ENCODE data around the gene UTS2R. TPM values are rescaled to one million over a fixed set of nuclear protein-coding genes. Genes with fewer than 3 reads are reported as not detected.

UTS2R gene
- total RNA-seq, 1 donor from 2014 or later, result 6.5 TPM

DNA sequence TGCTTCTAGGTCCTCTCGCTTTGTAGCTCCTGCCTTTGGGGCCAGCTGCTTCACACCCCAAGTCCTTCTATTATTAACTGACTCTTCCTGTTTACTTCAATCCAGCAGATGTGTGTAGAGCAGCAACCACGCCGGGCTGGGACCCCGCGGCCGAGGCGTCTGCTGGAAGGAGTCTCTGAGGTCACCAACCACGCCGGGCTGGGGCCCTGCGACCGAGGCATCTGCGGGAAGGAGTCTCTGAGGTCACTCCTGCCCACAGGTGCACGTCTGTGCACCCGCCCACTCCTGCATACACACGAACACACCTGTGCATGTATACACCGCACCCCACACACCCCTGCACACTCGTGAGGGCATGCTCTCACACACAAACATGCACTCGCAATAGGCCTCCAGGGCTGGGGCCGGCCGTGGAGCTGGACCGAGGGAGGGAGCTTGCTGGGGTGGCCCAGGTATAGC, 20.3 kb upstream of the UTS2R start:
- Mint-ChIP-seq H3K9me3 (no peaks in the 10 kb centered on the region), H3K27me3 (ENCODE audit: low read depth) (no peaks in the 10 kb centered on the region), H3K4me1 (peaks cover 33% of the 10 kb centered on the region), H3K36me3 (no peaks in the 10 kb centered on the region), H3K4me3 (no peak overlapping the region), H3K27ac (peak overlapping the region; percentile 57)
- TF ChIP-seq, protein P1, sequence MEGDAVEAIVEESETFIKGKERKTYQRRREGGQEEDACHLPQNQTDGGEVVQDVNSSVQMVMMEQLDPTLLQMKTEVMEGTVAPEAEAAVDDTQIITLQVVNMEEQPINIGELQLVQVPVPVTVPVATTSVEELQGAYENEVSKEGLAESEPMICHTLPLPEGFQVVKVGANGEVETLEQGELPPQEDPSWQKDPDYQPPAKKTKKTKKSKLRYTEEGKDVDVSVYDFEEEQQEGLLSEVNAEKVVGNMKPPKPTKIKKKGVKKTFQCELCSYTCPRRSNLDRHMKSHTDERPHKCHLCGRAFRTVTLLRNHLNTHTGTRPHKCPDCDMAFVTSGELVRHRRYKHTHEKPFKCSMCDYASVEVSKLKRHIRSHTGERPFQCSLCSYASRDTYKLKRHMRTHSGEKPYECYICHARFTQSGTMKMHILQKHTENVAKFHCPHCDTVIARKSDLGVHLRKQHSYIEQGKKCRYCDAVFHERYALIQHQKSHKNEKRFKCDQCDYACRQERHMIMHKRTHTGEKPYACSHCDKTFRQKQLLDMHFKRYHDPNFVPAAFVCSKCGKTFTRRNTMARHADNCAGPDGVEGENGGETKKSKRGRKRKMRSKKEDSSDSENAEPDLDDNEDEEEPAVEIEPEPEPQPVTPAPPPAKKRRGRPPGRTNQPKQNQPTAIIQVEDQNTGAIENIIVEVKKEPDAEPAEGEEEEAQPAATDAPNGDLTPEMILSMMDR (IDR thresholded peaks at IDR 0.05; ENCODE audit: unreplicated experiment), result no peak
- DNase-seq (ENCODE audit: low spot score in 2 of 2, unreplicated experiment in 2 of 2), result no peak

DNA sequence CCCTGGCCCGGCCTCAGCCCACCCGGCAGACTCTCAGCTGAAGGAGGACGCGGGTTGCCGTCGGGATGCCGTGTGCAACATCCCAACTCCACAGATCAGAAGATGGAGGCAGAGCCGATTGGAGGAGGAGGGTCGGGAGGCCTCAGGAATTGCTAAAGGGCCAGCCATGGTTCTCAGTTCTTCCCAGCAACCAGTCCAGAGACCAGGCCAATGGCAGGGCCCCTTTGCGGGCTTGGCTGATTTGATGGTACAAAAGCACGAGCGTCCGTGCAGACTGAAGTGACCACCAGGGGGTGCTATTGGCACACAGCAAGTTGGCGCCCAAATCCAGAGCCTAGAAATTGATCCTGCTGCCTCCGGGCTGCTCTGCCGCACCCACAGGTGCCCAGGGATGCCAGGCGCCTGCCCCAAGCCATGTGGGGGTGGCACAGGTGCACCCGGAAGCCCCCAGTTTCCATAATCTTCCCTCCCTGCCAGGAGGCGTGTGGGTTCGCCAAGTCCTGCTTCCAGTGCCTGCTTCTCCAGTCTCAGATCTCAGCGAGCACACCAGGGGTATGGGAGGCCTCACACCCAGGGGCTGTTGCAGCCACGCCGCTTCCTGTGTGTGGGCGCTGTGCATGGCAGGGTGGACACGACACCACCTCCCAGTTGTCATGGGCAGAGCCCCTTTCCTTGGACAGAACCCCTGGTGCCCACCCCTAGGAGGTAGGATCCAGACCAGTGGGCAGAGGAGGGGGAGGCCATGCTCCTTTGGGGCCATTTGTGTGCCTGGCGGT, 19.7 kb upstream of the UTS2R start:
- DNase-seq (ENCODE audit: low spot score in 2 of 2, unreplicated experiment in 2 of 2), result peak; percentile 77 to 90

DNA sequence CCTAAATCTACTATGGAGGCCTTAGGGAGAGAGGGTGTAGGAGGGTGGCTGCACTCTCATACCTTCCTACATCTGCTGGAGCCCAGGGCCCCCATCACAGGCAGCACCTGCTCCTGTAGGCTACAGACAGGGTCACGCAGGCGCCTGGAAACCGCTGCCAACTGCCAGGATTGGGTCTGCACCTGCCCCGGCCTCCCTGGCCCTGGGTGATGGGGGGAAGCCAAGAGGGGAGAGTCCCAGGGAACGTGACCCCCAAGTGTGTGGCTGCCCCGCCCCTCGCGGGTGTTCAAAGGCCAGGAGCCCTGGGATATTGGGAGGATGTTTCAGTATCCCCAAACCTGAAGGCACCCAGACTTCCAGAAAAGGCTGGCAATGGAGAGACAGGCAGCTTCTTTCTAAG, 18.1 kb upstream of the UTS2R start:
- H3K4me3 Mint-ChIP-seq, result no peak overlapping the region
- TF ChIP-seq, protein P1 (IDR thresholded peaks at IDR 0.05; ENCODE audit: unreplicated experiment), result no peak
- H3K4me1 Mint-ChIP-seq, result peaks cover 39% of the 10 kb centered on the region
- no peaks in the 10 kb centered on the region for H3K36me3 Mint-ChIP-seq
- H3K9me3 Mint-ChIP-seq, result no peaks in the 10 kb centered on the region
- DNase-seq (ENCODE audit: low spot score in 2 of 2, unreplicated experiment in 2 of 2), result no peak
- H3K27me3 Mint-ChIP-seq (ENCODE audit: low read depth), result peaks cover under 1% of the 10 kb centered on the region
- H3K27ac Mint-ChIP-seq, result no peak overlapping the region

More for the DNA sequence above, 19.7 kb upstream of the UTS2R start:
- TF ChIP-seq, protein P1 (IDR thresholded peaks at IDR 0.05; ENCODE audit: unreplicated experiment), result peak; percentile 99
- H3K9me3 Mint-ChIP-seq, result no peaks in the 10 kb centered on the region
- H3K4me3 Mint-ChIP-seq, result no peak overlapping the region
- no peak overlapping the region for H3K27ac Mint-ChIP-seq
- H3K27me3 Mint-ChIP-seq (ENCODE audit: low read depth), result no peaks in the 10 kb centered on the region
- peaks cover 33% of the 10 kb centered on the region for H3K4me1 Mint-ChIP-seq
- H3K36me3 Mint-ChIP-seq, result no peaks in the 10 kb centered on the region

DNA sequence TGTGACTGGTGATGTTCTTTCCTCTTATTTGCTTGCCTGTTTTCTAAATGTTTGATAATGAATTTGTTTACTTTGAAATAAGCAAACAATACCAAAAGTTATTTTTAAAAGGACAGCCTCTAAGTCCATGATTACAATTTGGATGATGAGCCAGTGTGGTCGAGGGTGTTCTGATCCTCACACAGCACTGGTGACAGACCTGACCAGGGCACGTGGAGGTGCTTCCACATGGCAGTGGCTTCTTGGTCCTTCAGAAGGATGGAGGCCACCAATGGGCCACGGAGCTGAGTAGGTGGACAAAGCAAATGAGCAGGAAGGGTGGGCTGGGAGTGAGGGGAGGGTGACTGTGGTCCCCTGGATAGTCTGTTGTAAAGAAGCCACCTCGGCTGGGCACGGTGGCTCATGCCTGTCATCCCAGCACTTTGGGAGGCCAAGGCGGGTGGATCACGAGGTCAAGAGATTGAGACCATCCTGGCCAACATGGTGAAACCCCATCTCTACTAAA, 16.7 kb upstream of the UTS2R start:
- H3K4me3 Mint-ChIP-seq, result no peak overlapping the region
- H3K36me3 Mint-ChIP-seq, result no peaks in the 10 kb centered on the region
- TF ChIP-seq, protein P1 (IDR thresholded peaks at IDR 0.05; ENCODE audit: unreplicated experiment), result no peak
- peaks cover 3% of the 10 kb centered on the region for H3K27me3 Mint-ChIP-seq (ENCODE audit: low read depth)
- peaks cover 29% of the 10 kb centered on the region for H3K4me1 Mint-ChIP-seq
- DNase-seq (ENCODE audit: low spot score in 2 of 2, unreplicated experiment in 2 of 2), result no peak
- H3K27ac Mint-ChIP-seq, result no peak overlapping the region
- H3K9me3 Mint-ChIP-seq, result no peaks in the 10 kb centered on the region

DNA sequence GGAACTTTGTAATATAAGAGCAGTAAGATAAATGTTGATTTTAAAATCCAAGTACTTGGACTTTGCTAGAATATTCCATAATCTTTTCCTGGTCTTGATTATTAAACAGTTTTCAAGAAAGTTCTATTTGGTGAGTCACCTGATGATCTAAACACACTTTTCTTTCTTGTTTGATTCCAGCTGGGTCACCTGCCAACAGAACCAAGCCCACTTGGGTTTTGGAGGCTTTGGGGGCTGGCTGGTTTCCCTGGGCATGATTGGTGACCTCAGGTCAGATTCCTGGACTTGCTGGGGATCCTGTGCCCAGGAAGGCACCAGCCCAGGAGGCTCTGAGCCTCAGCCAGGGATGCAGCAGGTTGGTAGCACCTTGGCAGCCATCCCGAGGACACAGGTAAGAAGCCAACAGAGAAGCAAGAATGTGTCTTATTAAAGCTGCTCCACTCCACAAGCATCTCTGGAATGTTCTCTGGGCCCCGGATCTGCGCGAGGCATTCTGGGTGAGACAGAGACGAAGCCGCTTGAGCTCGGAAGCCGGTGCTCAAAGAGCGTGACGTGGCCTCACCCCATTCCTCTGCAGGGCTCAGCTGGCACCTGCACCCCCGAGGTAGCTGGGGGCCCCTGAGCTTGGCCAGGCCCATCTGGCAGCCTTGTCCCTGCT, 15.7 kb upstream of the UTS2R start:
- Mint-ChIP-seq H3K4me3 (no peak overlapping the region), H3K36me3 (no peaks in the 10 kb centered on the region)
- peak in 1 of 2 experiments; percentile 57 for DNase-seq (ENCODE audit: low spot score in 2 of 2, unreplicated experiment in 2 of 2)

More for the DNA sequence above, 15.7 kb upstream of the UTS2R start:
- Mint-ChIP-seq H3K27ac (peak overlapping the region; percentile 79), H3K27me3 (ENCODE audit: low read depth) (peaks cover 3% of the 10 kb centered on the region), H3K9me3 (no peaks in the 10 kb centered on the region), H3K4me1 (peaks cover 29% of the 10 kb centered on the region)
- TF ChIP-seq, protein P1 (IDR thresholded peaks at IDR 0.05; ENCODE audit: unreplicated experiment), result no peak
